Vagina (tissue), 2 donors: ENCODE data around the gene MGST2. TPM values are rescaled to one million over a fixed set of nuclear protein-coding genes. Genes with fewer than 3 reads are reported as not detected.

ENCODE experiments used
- DNase-seq, 2 donors: peaks; one replicate each; pipeline ENCODE4 v3.0.0-alpha.2; 2017; ENCODE audit errors: extremely low spot score in 2 of 2
- H3K27ac ChIP-seq: fragments of 200-600 bp; sonication (generic); one replicate; pipeline ENCODE4 v1.5.1; 2019
- H3K27me3 ChIP-seq: fragments of 200-600 bp; sonication (generic); one replicate; pipeline ENCODE4 v1.5.1; 2019
- H3K36me3 ChIP-seq, 2 donors: fragments of 200-600 bp; sonication (generic); one replicate each; pipeline ENCODE4 v1.5.1; 2017 to 2019
- H3K4me1 ChIP-seq: fragments of 200-600 bp; sonication (generic); one replicate; pipeline ENCODE4 v1.5.1; 2019
- H3K4me3 ChIP-seq, 2 donors: fragments of 200-600 bp; sonication (generic); 1 replicate in 1 of 2; 2 replicates in 1 of 2; pipeline ENCODE4 v1.5.1; 2016 to 2019
- H3K9me3 ChIP-seq: fragments of 200-600 bp; sonication (generic); one replicate; pipeline ENCODE4 v1.5.1; 2019
- CTCF ChIP-seq, 3 experiments: fragments of 450-650 bp in 2 of 3; fragments of 200-600 bp in 1 of 3; sonication (generic) in 1 of 3; IDR thresholded peaks; one replicate each; pipeline ENCODE4 v1.5.1; 2017 to 2019; ENCODE audit warnings: antibody characterized with exemption in 3 of 3, mild to moderate bottlenecking in 2 of 3, moderate library complexity in 2 of 3
- POLR2A ChIP-seq, 2 donors: fragments of 450-650 bp; IDR thresholded peaks; one replicate each; pipeline ENCODE4 v1.6.1; 2017; ENCODE audit warnings: antibody characterized with exemption in 2 of 2, mild to moderate bottlenecking in 2 of 2, moderate library complexity in 2 of 2
- POLR2AphosphoS5 ChIP-seq, 2 donors: sonication (generic); formaldehyde crosslinking; IDR thresholded peaks; one replicate each; pipeline ENCODE4 v1.9.0; 2017; ENCODE audit warnings: antibody characterized with exemption in 2 of 2, mild to moderate bottlenecking in 2 of 2, low read depth in 1 of 2; ENCODE audit not compliant: insufficient read depth in 1 of 2
- intact Hi-C: fragments of 100-400 bp; cut with DNase I; formaldehyde crosslinking; loops from one replicate; pipeline ENCODE4 v1.15.1; 2023
- total RNA-seq: library from RNA; depleted of rRNA; stranded (reverse); fragments of >200 nt; gene quantifications from one replicate; pipeline ENCODE4 v1.2.3, GENCODE V29; 2016

The MGST2 gene
- total RNA-seq, 1 donor from 2014 or later: 78.3 TPM

- Histone ChIP-seq H3K27ac (no peak overlapping the region), H3K27me3 (no peaks in the 10 kb centered on the region), H3K36me3 (no peaks in the 10 kb centered on the region), H3K4me3 (no peak overlapping the region), H3K9me3 (no peaks in the 10 kb centered on the region), H3K4me1 (no peaks in the 10 kb centered on the region)
- no peak for DNase-seq
- intact Hi-C loops: no loop called here
- no peak for TF ChIP-seq POLR2AphosphoS5 (IDR thresholded peaks at IDR 0.05; ENCODE audit: insufficient read depth in 1 of 2, low read depth in 1 of 2)
- no peak for TF ChIP-seq POLR2A (IDR thresholded peaks at IDR 0.05)
- TF ChIP-seq CTCF (IDR thresholded peaks at IDR 0.05): no peak
Observed at GRCh38 chr4:139624441-139625092, 41.1 kb upstream of the MGST2 start.

DNA sequence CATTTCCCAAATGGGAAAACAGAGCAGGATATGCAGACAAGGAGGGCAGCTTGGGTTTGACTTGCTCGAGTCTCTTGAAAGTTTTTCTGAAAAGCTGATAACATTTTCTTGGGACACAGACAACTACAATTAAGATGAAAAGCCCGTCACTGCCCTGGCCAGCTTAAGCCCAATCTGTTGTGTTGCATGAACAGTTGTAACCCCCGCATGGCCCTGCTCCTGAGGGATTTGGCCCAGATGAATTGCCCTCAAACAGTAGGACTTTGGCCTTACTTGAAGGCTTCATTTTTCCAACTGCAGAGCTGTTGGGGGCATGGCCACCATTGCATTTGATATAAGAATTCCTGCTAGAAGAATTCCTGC lies 40.5 kb upstream of the MGST2 start:
- intact Hi-C loops: no loop called here

GRCh38 chr4:139625482-139625881 lies 40.1 kb upstream of the MGST2 start:
- H3K27me3 ChIP-seq: no peaks in the 10 kb centered on the region
- no peak for DNase-seq
- H3K4me1 ChIP-seq: no peaks in the 10 kb centered on the region
- H3K36me3 ChIP-seq: no peaks in the 10 kb centered on the region
- H3K4me3 ChIP-seq: no peak overlapping the region
- TF ChIP-seq POLR2AphosphoS5 (IDR thresholded peaks at IDR 0.05; ENCODE audit: insufficient read depth in 1 of 2, low read depth in 1 of 2) (no peak), CTCF (IDR thresholded peaks at IDR 0.05) (no peak), POLR2A (IDR thresholded peaks at IDR 0.05) (no peak)
- H3K27ac ChIP-seq: no peak overlapping the region
- intact Hi-C loops: no loop called here
- H3K9me3 ChIP-seq: no peaks in the 10 kb centered on the region

More for the DNA sequence above, 40.5 kb upstream of the MGST2 start:
- H3K4me3 ChIP-seq: no peak overlapping the region
- H3K4me1 ChIP-seq: no peaks in the 10 kb centered on the region
- DNase-seq: no peak
- no peaks in the 10 kb centered on the region for H3K36me3 ChIP-seq
- TF ChIP-seq CTCF (IDR thresholded peaks at IDR 0.05): no peak
- no peaks in the 10 kb centered on the region for H3K9me3 ChIP-seq
- H3K27me3 ChIP-seq: no peaks in the 10 kb centered on the region
- H3K27ac ChIP-seq: no peak overlapping the region

GRCh38 chr4:139628184-139629012 lies 37.2 kb upstream of the MGST2 start:
- no peak for TF ChIP-seq CTCF (IDR thresholded peaks at IDR 0.05)
- TF ChIP-seq POLR2A (IDR thresholded peaks at IDR 0.05): no peak
- no peak for TF ChIP-seq POLR2AphosphoS5 (IDR thresholded peaks at IDR 0.05; ENCODE audit: insufficient read depth in 1 of 2, low read depth in 1 of 2)
- intact Hi-C loops: no loop called here
- no peak overlapping the region for H3K4me3 ChIP-seq
- H3K27me3 ChIP-seq: no peaks in the 10 kb centered on the region
- no peaks in the 10 kb centered on the region for H3K4me1 ChIP-seq
- no peak overlapping the region for H3K27ac ChIP-seq
- DNase-seq: no peak
- no peaks in the 10 kb centered on the region for H3K9me3 ChIP-seq
- H3K36me3 ChIP-seq: no peaks in the 10 kb centered on the region
